GM23338 (cell line): Measurements from ENCODE around the gene RSPH6A. TPM values are rescaled to one million over a fixed set of nuclear protein-coding genes. Genes with fewer than 3 reads are reported as not detected.

Experiments used
- ATAC-seq: fragments of 200-7000 bp; cut with Tn5 transposase; 3 replicates; pipeline ENCODE4 v1.9.1; 2020
- DNase-seq: peaks from one replicate; pipeline ENCODE4 v3.0.0-alpha.2; 2015; ENCODE audit warnings: low spot score
- H2AFZ ChIP-seq: fragments of 200-600 bp; sonication (generic); 2 replicates; pipeline ENCODE4 v1.8.0; 2016; ENCODE audit warnings: antibody characterized with exemption, mild to moderate bottlenecking, moderate library complexity
- H3F3A ChIP-seq: fragments of 200-600 bp; sonication (generic); replicated peaks from 2 replicates; pipeline ENCODE4 v1.8.0; 2017; ENCODE audit warnings: antibody characterized with exemption, mixed run types, low read depth
- H3K27ac ChIP-seq: fragments of 200-600 bp; sonication (generic); 2 replicates; pipeline ENCODE4 v1.6.1; 2016; ENCODE audit warnings: low read depth
- H3K27me3 ChIP-seq: fragments of 200-600 bp; sonication (generic); 2 replicates; pipeline ENCODE4 v1.8.0; 2016; ENCODE audit warnings: mild to moderate bottlenecking, mixed run types, moderate library complexity; ENCODE audit not compliant: insufficient read depth
- H3K36me3 ChIP-seq: fragments of 200-600 bp; sonication (generic); 2 replicates; pipeline ENCODE4 v1.8.0; 2016; ENCODE audit warnings: mild to moderate bottlenecking; ENCODE audit not compliant: insufficient read depth
- H3K4me1 ChIP-seq: fragments of 200-600 bp; sonication (generic); 2 replicates; pipeline ENCODE4 v1.8.0; 2016; ENCODE audit warnings: mild to moderate bottlenecking, moderate library complexity; ENCODE audit not compliant: insufficient read depth
- H3K4me2 ChIP-seq: fragments of 200-600 bp; sonication (generic); 2 replicates; pipeline ENCODE4 v1.7.1; 2017; ENCODE audit warnings: mixed run types
- H3K4me3 ChIP-seq: fragments of 200-600 bp; sonication (generic); 2 replicates; pipeline ENCODE4 v1.6.1; 2016; ENCODE audit warnings: mixed run types
- H3K79me2 ChIP-seq: fragments of 200-600 bp; sonication (generic); replicated peaks from 2 replicates; pipeline ENCODE4 v1.8.0; 2017; ENCODE audit warnings: mild to moderate bottlenecking; ENCODE audit not compliant: insufficient read depth
- H3K9me2 ChIP-seq: fragments of 200-600 bp; sonication (generic); 2 replicates; pipeline ENCODE4 v1.8.0; 2017; ENCODE audit not compliant: insufficient read depth
- H4K20me1 ChIP-seq: fragments of 200-600 bp; sonication (generic); replicated peaks from 2 replicates; pipeline ENCODE4 v1.8.0; 2017; ENCODE audit warnings: mild to moderate bottlenecking; ENCODE audit not compliant: insufficient read depth
- H3K27ac Mint-ChIP-seq: 2 replicates; pipeline ENCODE4 v1.8.0; 2020; ENCODE audit warnings: inconsistent platforms, mild to moderate bottlenecking, moderate library complexity, mixed read lengths
- H3K27me3 Mint-ChIP-seq: 3 replicates; pipeline ENCODE4 v1.8.0; 2022; ENCODE audit warnings: low read depth, mild to moderate bottlenecking, moderate library complexity, mixed read lengths, inconsistent platforms; ENCODE audit not compliant: insufficient read depth, poor library complexity
- H3K36me3 Mint-ChIP-seq: 3 replicates; pipeline ENCODE4 v1.8.0; 2021; ENCODE audit warnings: low read depth, mild to moderate bottlenecking, inconsistent platforms, moderate library complexity, mixed read lengths
- H3K4me1 Mint-ChIP-seq: 3 replicates; pipeline ENCODE4 v1.8.0; 2020; ENCODE audit warnings: mild to moderate bottlenecking, inconsistent platforms, mixed read lengths
- H3K4me3 Mint-ChIP-seq: 3 replicates; pipeline ENCODE4 v1.8.0; 2021; ENCODE audit warnings: moderate library complexity, mild to moderate bottlenecking, inconsistent platforms, mixed read lengths
- H3K9me3 Mint-ChIP-seq: 3 replicates; pipeline ENCODE4 v1.8.0; 2020; ENCODE audit warnings: moderate library complexity, mild to moderate bottlenecking, inconsistent platforms, mixed read lengths
- CREB1 ChIP-seq: fragments of 250-450 bp; sonication (Bioruptor Pico); IDR thresholded peaks from 2 replicates; pipeline ENCODE4 v1.5.0; 2020; ENCODE audit warnings: low read depth, mild to moderate bottlenecking, moderate library complexity
- CTCF ChIP-seq, 2 experiments: fragments of 200-600 bp in 1 of 2; sonication (generic) in 1 of 2; conservative IDR thresholded peaks; 2 replicates each; pipeline versions ENCODE4 v1.5.1 to v1.6.1; 2016 to 2017; ENCODE audit warnings: antibody characterized with exemption in 2 of 2, low read depth in 2 of 2, mild to moderate bottlenecking in 2 of 2, moderate library complexity in 1 of 2
- ETS1 ChIP-seq: IDR thresholded peaks from 2 replicates; pipeline ENCODE4 v1.6.1; 2016; ENCODE audit warnings: antibody characterized with exemption
- EZH2 ChIP-seq: fragments of 200-600 bp; sonication (generic); IDR thresholded peaks from one replicate; pipeline ENCODE4 v1.8.0; 2017; ENCODE audit warnings: antibody characterized with exemption, mild to moderate bottlenecking, low read depth; ENCODE audit not compliant: unreplicated experiment
- EZH2phosphoT487 ChIP-seq: fragments of 200-600 bp; sonication (generic); IDR thresholded peaks from one replicate; pipeline ENCODE4 v1.8.1; 2018; ENCODE audit warnings: antibody characterized with exemption; ENCODE audit not compliant: unreplicated experiment
- JUNB ChIP-seq: IDR thresholded peaks from one replicate; pipeline ENCODE4 v1.6.1; 2016; ENCODE audit warnings: antibody characterized with exemption; ENCODE audit not compliant: unreplicated experiment
- NANOG ChIP-seq: IDR thresholded peaks from 2 replicates; pipeline ENCODE4 v1.6.1; 2016; ENCODE audit warnings: antibody characterized with exemption, borderline replicate concordance
- POLR2AphosphoS5 ChIP-seq: IDR thresholded peaks from 2 replicates; pipeline ENCODE4 v1.6.1; 2016; ENCODE audit warnings: antibody characterized with exemption, low read depth
- REST ChIP-seq: IDR thresholded peaks from one replicate; pipeline ENCODE4 v1.6.1; 2018; ENCODE audit warnings: antibody characterized with exemption; ENCODE audit not compliant: unreplicated experiment
- STAT1 ChIP-seq: IDR thresholded peaks from one replicate; pipeline ENCODE4 v1.6.1; 2016; ENCODE audit warnings: antibody characterized with exemption; ENCODE audit not compliant: unreplicated experiment
- ZNF114 ChIP-seq: fragments of 250-450 bp; sonication (Bioruptor Pico); IDR thresholded peaks from 2 replicates; pipeline ENCODE4 v1.5.0; 2020; ENCODE audit warnings: mild to moderate bottlenecking, moderate library complexity
- ZNF331 ChIP-seq: fragments of 250-450 bp; sonication (Bioruptor Pico); IDR thresholded peaks from 2 replicates; pipeline ENCODE4 v1.5.0; 2020; ENCODE audit warnings: low read depth, mild to moderate bottlenecking, moderate library complexity
- ZNF462 ChIP-seq: fragments of 250-450 bp; sonication (Bioruptor Pico); IDR thresholded peaks from 2 replicates; pipeline ENCODE4 v1.5.0; 2020; ENCODE audit warnings: mild to moderate bottlenecking, moderate library complexity
- polyA plus RNA-seq: library from polyadenylated mRNA; unstranded; fragments of >200 nt; fragmentation: Nextera tagmentation; extraction: Ambion mirVana; gene quantifications from 2 replicates; pipeline ENCODE4 v1.2.1, GENCODE V29; 2016
- total RNA-seq: library from RNA; depleted of rRNA; stranded (reverse); fragments of >200 nt; shearing (Covaris generic); gene quantifications from 2 replicates; pipeline ENCODE4 v1.2.3, GENCODE V29; 2014

Gene RSPH6A
- total and polyA plus RNA-seq, 2 experiments from 2014 or later = 0.11 to 0.21 TPM

- no peaks in the 10 kb centered on the region for H3K36me3 ChIP-seq
- Mint-ChIP-seq H3K27me3 (peaks cover 15% of the 10 kb centered on the region), H3K9me3 (no peaks in the 10 kb centered on the region; the same call in 2 of the 3 replicates), H3K27ac (no peak overlapping the region), H3K4me3 (no peak overlapping the region; the same call in 2 of the 3 replicates), H3K36me3 (no peaks in the 10 kb centered on the region), H3K4me1 (peaks cover 14% of the 10 kb centered on the region)
- no peaks in the 10 kb centered on the region for H3K4me1 ChIP-seq
- H4K20me1 ChIP-seq = no peaks in the 10 kb centered on the region
- no peak overlapping the region for H3K4me2 ChIP-seq
- TF ChIP-seq CREB1 (no peak), EZH2phosphoT487 (no peak), ZNF114 (CRISPR knock-in tag) (no peak), ETS1 (no peak), NANOG (no peak), JUNB (no peak), STAT1 (no peak), ZNF462 (CRISPR knock-in tag) (no peak), CTCF (conservative IDR thresholded peaks at IDR 0.05; ENCODE audit: low read depth in 2 of 2) (no peak), REST (no peak), EZH2 (no peak), ZNF331 (CRISPR knock-in tag) (no peak), POLR2AphosphoS5 (no peak)
- no peaks in the 10 kb centered on the region for H3K27me3 ChIP-seq
- H3K4me3 ChIP-seq = no peak overlapping the region
- no peak overlapping the region for H2AFZ ChIP-seq
- H3K27ac ChIP-seq = no peak overlapping the region
- no peaks in the 10 kb centered on the region for H3K9me2 ChIP-seq
- ATAC-seq (no peak), DNase-seq (no peak)
- no peaks in the 10 kb centered on the region for H3K79me2 ChIP-seq
- H3F3A ChIP-seq = no peaks in the 10 kb centered on the region
Measured at GRCh38 chr19:45805719-45806118, 9.4 kb downstream of the RSPH6A start.
